Activated T-cell treated with anti-CD3 and anti-CD28 coated beads, Interleukin-2, amount 50 U/mL, for 1 hour (primary cell): ENCODE results near the gene EIF1AX.
"Not testable (repeated sequence)": the region's sequence is repeated elsewhere in the genome, so short reads cannot be mapped to it uniquely, and the experiment has no call there.

Source experiments
- DNase-seq: peaks from one replicate; pipeline ENCODE4 v3.0.0-alpha.2; 2020

Gene EIF1AX

DNA sequence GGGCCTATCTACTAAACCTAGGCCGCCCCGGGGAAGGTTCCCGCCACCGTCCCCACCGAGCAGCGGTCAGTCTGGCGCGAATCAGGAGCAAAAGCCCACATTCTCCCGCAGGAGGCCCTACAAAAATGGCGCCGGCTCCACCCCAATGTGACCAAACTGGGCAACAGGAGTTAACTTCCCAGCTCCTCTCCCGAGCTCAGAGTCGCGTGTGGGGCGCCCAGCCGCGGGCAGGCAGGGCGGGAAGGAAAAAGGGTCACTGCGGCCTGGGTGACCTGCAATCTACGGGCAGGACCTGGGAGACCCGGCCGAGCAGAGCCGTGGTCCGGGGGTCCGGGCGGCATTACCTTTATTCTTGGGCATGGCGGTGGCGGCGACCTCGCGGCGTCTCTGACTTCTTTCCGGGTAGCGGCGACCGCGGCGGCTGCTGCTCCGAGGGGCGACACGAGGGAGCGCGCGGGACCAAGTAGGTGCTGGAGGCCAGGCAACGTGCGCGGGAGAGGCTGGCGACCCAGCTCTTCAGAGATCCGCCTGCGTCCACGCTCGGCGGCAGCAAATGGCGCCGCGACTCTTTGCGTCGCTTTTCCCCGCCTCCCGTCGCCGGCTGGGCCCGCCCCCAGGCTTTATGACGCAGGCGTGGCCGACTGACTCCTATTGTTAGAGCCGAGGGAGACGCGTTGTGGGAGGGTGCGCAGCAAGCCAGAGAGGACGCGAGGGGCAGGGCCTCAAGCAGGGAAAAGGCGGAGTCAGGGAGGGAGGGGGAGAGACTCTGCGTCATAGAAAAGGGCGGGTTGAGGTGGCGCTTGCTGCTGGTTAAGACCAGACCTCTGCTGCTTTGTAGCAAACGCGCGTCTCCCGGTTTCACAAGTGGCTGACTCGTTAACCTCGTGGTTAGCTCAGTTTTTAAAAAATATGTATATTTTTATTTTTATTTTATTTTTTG, at the start of gene EIF1AX:
TSS of gene EIF1AX (minus strand) at position 558 of the 940 bp plus-strand sequence. CDS start at position 360, 198 bp downstream.
- peak; percentile 99 for DNase-seq

DNA sequence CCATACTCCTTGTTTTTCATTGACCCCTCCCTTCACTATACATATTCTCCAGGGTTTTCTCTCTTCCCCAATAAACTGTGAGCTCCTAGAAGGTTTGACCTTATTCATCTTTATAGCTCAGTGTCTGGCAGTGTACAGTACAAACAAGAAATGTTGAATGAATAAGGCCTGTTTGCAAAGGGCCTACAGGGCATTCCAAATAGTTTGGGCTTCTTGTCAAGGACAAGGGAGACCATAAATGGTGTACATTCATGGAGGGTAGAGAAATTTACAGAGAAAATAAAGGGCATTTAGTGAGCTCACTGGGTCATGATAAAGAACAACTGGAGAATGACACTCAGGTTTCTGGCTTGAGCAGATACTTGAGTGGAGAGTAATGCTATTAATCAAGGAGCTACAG, 47.5 kb upstream of the EIF1AX start:
- DNase-seq, result no peak

DNA sequence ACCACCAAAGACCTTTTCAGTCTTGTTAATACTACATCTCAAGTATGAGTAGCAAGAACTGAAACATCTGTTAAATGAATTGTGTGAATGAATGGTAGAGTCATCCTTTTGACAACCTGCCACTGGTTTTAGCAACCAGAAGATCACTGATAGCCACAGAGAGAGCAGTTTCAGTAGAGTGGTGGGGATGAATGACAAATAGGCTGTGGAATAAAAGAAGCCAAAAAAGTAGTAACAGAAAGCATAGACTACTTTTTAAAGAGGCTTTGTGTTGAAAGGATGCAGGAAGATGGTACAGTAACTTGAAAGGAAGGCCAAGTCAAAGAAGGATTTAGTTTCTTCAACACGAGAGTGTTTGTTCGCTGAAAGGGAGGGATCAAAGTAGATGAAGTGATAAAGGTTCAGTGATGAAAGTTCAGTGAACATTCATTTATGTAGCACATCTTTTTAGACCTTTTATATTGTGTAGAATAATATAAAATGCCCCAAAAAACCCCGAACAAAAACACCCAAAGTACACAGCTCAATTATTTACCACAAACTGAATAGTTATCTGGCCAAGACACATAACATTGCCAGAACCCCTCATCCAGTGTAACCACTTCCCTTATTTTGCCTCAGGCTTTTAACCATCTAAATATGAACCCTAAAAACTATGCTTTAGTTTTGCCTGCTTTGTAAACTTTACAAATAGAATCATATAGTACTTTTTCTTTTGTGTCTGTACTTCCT, 40.1 kb upstream of the EIF1AX start:
- no peak for DNase-seq

- no peak for DNase-seq
Measured at GRCh38 chrX:20177093-20177492, 35.5 kb upstream of the EIF1AX start.

GRCh38 chrX:20173856-20174255, 32.2 kb upstream of the EIF1AX start:
- DNase-seq, result no peak

GRCh38 chrX:20173313-20173712, 31.7 kb upstream of the EIF1AX start:
- DNase-seq, result no peak

DNA sequence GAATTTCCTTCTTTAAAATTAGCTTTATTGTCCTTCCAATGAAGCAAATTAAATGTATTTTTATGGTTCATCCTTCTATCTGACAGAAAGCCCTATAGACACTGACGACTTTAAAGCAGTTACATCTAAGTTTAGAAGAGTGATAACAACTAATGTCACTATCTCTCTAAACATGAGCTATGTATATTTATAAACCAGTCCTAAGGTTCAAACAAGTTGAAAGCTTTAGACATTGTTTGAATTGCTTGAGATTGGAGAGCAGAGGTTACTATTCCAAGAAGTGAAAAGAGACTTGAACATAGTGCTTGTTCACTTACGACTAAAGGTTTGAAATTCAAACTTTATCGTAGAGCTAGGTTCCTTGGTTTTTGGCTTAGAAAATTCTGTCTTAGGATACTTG, 30.2 kb upstream of the EIF1AX start:
- DNase-seq, result no peak

GRCh38 chrX:20162516-20162915, 20.9 kb upstream of the EIF1AX start:
- not testable (repeated sequence) for DNase-seq

- no peak for DNase-seq
Measured at GRCh38 chrX:20159797-20160385, 18.3 kb upstream of the EIF1AX start.

DNA sequence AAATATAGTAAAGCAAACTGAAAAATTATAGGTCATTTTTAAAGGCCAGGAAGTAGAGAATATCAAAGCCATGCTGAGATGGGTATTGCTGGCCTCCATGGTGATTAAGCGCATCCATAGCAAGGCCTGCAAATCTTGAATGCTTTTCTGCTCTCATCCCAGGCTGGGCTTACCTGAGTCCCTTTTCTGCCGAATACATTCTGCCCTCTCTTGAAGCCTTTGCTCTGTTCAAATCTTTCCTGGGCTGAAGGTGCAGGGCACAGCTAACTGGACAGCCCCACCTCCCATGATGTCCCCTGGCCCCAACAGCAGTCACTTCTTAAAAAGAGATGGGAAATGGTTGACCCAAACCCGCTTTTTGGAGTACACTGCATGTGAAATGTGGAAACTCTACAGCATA, 10.1 kb upstream of the EIF1AX start:
- DNase-seq, result no peak

DNA sequence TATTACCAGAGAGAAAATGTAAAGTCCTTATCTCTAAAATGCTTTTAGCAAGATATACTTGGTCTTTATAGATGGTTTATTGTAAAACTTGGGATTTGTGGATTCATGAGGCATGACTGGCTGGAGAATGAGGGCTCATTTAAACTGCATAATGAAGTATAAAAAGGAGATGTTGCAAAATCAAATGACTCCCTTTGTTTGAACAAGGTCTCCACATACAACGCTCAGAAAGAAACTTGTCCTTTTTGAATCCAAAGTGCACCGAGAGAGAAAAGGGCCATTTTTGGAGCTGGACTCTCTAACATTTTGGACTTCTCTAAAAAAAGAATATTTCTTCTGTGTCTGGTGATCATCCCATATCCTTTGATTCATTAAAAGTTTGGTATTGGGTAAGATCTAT, 7.7 kb upstream of the EIF1AX start:
- no peak for DNase-seq

DNA sequence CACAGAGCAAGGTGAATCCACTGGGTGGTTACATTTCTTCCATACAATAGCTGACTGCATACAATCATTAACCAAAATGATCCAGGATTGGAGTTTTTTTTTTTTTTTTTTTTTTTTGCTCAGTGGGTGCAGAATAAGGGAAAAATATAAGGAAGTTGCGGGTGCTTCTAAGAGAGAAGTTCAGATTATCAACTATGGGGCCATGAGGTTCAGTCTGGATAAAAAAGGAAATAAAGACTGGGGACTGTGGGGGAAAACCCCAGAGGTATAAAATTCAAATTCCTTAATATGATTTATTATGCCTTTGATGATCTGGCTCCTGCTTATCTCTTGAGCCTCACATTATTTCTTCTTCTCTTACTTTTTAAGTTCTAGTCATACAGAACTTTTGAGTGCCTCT, 5.9 kb upstream of the EIF1AX start:
- DNase-seq, result no peak

DNA sequence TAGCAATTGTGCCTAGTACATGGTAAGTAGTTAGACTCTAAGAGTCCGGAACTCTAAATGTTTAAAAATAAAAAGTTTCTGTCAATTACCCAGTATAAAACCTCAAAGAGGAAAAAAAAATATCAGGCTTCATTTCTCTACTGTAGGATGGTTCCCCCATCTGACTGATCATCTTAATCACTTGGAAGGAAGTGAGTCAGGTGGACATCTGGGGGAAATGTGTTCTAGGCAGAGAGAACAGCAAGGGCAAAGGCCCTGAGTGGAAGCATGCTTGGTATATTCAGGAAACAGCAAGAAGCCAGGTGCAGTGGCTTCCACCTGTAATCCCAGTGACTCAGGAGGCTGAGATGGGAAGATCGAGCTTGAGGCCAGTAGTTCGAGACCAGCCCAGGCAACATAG, 2.9 kb upstream of the EIF1AX start:
- no peak for DNase-seq

- DNase-seq, result no peak
Measured at GRCh38 chrX:20143561-20143960, 1.9 kb upstream of the EIF1AX start.

DNA sequence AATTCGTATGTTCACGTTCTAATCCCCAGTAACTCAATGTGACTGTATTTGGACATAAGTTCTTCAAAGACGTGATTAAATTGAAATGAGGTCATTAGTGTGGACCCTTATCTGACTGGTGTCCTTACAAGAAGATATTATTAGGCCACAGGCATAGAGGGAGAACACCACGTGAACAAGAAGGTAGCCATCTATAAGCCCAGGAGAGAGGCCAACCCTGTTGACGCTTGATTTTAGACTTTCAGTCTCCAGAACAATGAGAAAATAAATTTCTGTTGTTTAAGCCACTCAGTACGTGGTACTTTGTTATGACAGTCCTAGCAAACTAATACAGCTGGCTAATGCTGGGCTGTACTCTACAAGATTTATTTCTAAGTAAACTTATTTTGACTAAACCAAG, 1.5 kb upstream of the EIF1AX start:
- DNase-seq, result no peak

GRCh38 chrX:20140420-20140819, 1.2 kb downstream of the EIF1AX start:
- no peak for DNase-seq

GRCh38 chrX:20139966-20140365, 1.7 kb downstream of the EIF1AX start:
- DNase-seq, result no peak

GRCh38 chrX:20135944-20136343, 5.7 kb downstream of the EIF1AX start:
- DNase-seq, result no peak

DNA sequence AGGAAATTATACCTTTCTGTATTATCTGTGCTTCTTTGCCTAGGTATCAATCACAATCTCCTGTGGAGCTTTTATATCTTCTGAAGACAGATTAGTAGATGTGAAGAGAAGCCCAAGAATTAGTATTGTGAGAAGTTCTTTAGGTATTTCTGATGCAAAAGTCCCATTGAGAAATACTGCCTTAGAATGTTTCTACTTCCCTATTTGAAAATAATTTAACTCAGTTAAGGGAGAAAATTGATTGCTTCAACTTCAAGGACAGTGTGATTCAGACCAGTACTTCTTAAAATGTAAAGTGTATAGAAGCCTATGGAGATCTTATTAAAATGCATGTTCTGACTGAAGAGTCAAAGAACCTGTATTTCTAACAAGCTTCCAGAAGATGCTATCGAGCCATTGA, 9.0 kb downstream of the EIF1AX start:
- DNase-seq, result no peak

DNA sequence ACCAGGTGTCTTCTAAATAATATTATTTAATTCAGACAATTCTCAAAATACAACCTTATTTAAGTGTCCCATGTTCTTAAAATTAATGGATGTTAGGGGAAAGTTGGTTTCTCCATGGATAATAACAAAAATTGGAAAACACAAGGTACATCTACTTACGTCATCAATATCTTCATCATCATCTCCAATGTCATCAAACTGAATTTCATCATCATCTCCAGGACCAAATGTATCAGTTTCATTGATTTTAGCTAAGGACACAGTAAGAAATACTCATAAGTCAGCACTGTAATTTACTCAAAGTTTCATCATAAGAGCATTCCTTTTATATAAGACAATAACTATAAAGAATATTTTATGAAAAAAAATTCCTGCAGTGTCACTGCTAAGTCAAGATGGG, 11.3 kb downstream of the EIF1AX start:
- DNase-seq, result no peak

- no peak for DNase-seq
Measured at GRCh38 chrX:20129547-20129946, 12.1 kb downstream of the EIF1AX start.

DNA sequence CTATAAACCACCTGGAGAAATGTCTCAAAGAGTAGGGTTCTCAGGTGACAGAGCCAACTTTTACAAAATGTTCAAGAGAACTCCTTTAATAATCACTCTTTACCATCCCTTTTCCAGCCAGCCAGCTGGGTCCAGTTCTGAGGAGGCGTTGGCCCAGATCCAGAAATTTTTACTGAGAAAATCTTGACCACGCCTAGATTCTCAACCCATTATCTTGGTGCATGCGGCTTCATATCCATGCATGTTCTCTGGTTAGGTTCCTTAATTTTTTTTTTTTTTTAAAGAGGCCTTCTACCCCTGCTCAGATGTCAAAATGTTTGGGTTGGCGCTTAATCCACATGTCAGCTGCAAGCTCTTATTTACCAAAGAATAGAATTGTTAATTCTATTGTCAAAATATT, 13.0 kb downstream of the EIF1AX start:
- no peak for DNase-seq

- DNase-seq, result not testable (repeated sequence)
Measured at GRCh38 chrX:20127440-20127839, 14.2 kb downstream of the EIF1AX start.

GRCh38 chrX:20126833-20127232, 14.8 kb downstream of the EIF1AX start:
- not testable (repeated sequence) for DNase-seq
